HCT116 (cell line): ENCODE measurements around the gene PTPRR. TPM values are rescaled to one million over a fixed set of nuclear protein-coding genes. Genes with fewer than 3 reads are reported as not detected.

Source experiments
- ATAC-seq: fragments of 200-7000 bp; cut with Tn5 transposase; 2 replicates; pipeline ENCODE4 v1.9.1; 2020; ENCODE audit warnings: mild to moderate bottlenecking, moderate library complexity
- BruUV-seq: library from RNA; stranded (reverse); fragments of 400-500 nt; replicated peaks from 2 replicates; lab custom pipeline; 2021; lab: Mats Ljungman, UMichigan
- CTCF ChIA-PET: fragments of 300-600 bp; sonication (Branson Sonifier 250); formaldehyde crosslinking; loops from one replicate; lab custom pipeline; 2021; ENCODE audit warnings: antibody characterized with exemption; lab: Charles Lee
- POLR2A ChIA-PET: fragments of 300-600, 350-600 bp; sonication (Branson Sonifier 250); formaldehyde crosslinking; loops from one replicate; lab custom pipeline; 2021; ENCODE audit warnings: antibody characterized with exemption; lab: Charles Lee
- RAD21 ChIA-PET, 2 experiments: fragments of 300-600 bp; sonication (Branson Sonifier 250); formaldehyde crosslinking; loops; one replicate each; lab custom pipeline; 2023; ENCODE audit warnings: low total read pairs in 2 of 2; ENCODE audit not compliant: uncharacterized antibody in 2 of 2, unreplicated experiment in 2 of 2, low non-redundant PET in 1 of 2; lab: Charles Lee
- DNase-seq: peaks from one replicate; pipeline ENCODE4 v3.0.0-alpha.2; 2010; ENCODE audit warnings: low read depth, low spot score
- H2AFZ ChIP-seq: fragments of 200-600 bp; shearing (Covaris generic), sonication (generic); 2 replicates; pipeline ENCODE4 v1.6.1; 2017; ENCODE audit warnings: low read depth, mixed run types, mixed read lengths, antibody characterized with exemption, low read length; ENCODE audit not compliant: poor library complexity, severe bottlenecking
- H3K27ac ChIP-seq: 2 replicates; pipeline ENCODE4 v1.5.1; 2012; ENCODE audit warnings: low read depth, low read length
- H3K27me3 ChIP-seq: fragments of 200-600 bp; sonication (generic); 2 replicates; pipeline ENCODE4 v1.6.1; 2016; ENCODE audit warnings: mixed run types, low read length, mixed read lengths; ENCODE audit not compliant: insufficient read depth
- H3K36me3 ChIP-seq, 2 experiments: fragments of 200-500 bp in 1 of 2; fragments of 200-600 bp in 1 of 2; sonication (Bioruptor generic) in 1 of 2; sonication (generic) in 1 of 2; 2 replicates each; pipeline versions ENCODE4 v1.5.1 to v1.6.1; 2014 to 2016; ENCODE audit warnings: low read length in 2 of 2, inconsistent platforms in 1 of 2, mixed read lengths in 1 of 2, mixed run types in 1 of 2; ENCODE audit not compliant: insufficient read depth in 2 of 2, control insufficient read depth in 1 of 2
- H3K4me1 ChIP-seq, 2 experiments: fragments of 200-600 bp in 1 of 2; sonication (generic) in 1 of 2; 2 replicates each; pipeline versions ENCODE4 v1.5.1 to v1.6.1; 2012 to 2017; ENCODE audit warnings: low read length in 2 of 2, inconsistent platforms in 1 of 2, mild to moderate bottlenecking in 1 of 2, mixed read lengths in 1 of 2, mixed run types in 1 of 2, moderate library complexity in 1 of 2; ENCODE audit not compliant: insufficient read depth in 2 of 2, control insufficient read depth in 1 of 2
- H3K4me2 ChIP-seq: fragments of 200-600 bp; sonication (generic); 2 replicates; pipeline ENCODE4 v1.6.1; 2017; ENCODE audit warnings: mixed run types, low read length, mixed read lengths
- H3K4me3 ChIP-seq, 2 experiments: fragments of 200-600 bp in 1 of 2; sonication (generic) in 1 of 2; replicated peaks in 1 of 2; 2 replicates each; pipeline ENCODE4 v1.5.1; 2011 to 2016; ENCODE audit warnings: low read length in 2 of 2, control low read depth in 1 of 2, low read depth in 1 of 2, mild to moderate bottlenecking in 1 of 2, mixed read lengths in 1 of 2, mixed run types in 1 of 2
- H3K79me2 ChIP-seq: fragments of 200-600 bp; sonication (generic); 2 replicates; pipeline ENCODE4 v1.6.1; 2017; ENCODE audit warnings: mild to moderate bottlenecking, mixed run types, low read length, moderate library complexity, mixed read lengths; ENCODE audit not compliant: insufficient read depth
- H3K9ac ChIP-seq: fragments of 200-600 bp; sonication (generic); 2 replicates; pipeline ENCODE4 v1.6.1; 2016; ENCODE audit warnings: low read length, mixed read lengths
- H3K9me2 ChIP-seq: fragments of 200-600 bp; sonication (generic), shearing (Covaris generic); 2 replicates; pipeline ENCODE4 v1.6.1; 2017; ENCODE audit warnings: mixed run types, mild to moderate bottlenecking, moderate library complexity; ENCODE audit not compliant: insufficient read depth
- H3K9me3 ChIP-seq, 2 experiments: fragments of 200-500 bp in 1 of 2; fragments of 200-600 bp in 1 of 2; sonication (Bioruptor generic) in 1 of 2; sonication (generic) in 1 of 2; 2 replicates each; pipeline ENCODE4 v1.6.1; 2014 to 2017; ENCODE audit warnings: low read length in 2 of 2, mixed read lengths in 2 of 2, inconsistent platforms in 1 of 2, low read depth in 1 of 2, mild to moderate bottlenecking in 1 of 2, mixed run types in 1 of 2, moderate library complexity in 1 of 2; ENCODE audit not compliant: control insufficient read depth in 1 of 2, insufficient read depth in 1 of 2
- H4K20me1 ChIP-seq: fragments of 200-600 bp; sonication (generic), shearing (Covaris generic); 2 replicates; pipeline ENCODE4 v1.6.1; 2017; ENCODE audit warnings: mixed run types, mild to moderate bottlenecking, moderate library complexity; ENCODE audit not compliant: insufficient read depth
- EZH2 ChIP-seq: fragments of 200-600 bp; sonication (generic); IDR thresholded peaks from 2 replicates; pipeline ENCODE4 v1.6.1; 2017; ENCODE audit warnings: antibody characterized with exemption, mixed run types
- FOSL1 ChIP-seq: IDR thresholded peaks from 2 replicates; pipeline ENCODE4 v1.6.1; 2012; ENCODE audit warnings: low read depth
- POLR2AphosphoS5 ChIP-seq: IDR thresholded peaks from 2 replicates; pipeline ENCODE4 v1.6.1; 2011; ENCODE audit warnings: mild to moderate bottlenecking, low read depth, low read length, moderate library complexity
- SIN3A ChIP-seq: IDR thresholded peaks from 2 replicates; pipeline ENCODE4 v1.6.1; 2012; ENCODE audit warnings: low read depth
- YY1 ChIP-seq: IDR thresholded peaks from 2 replicates; pipeline ENCODE4 v1.6.1; 2011; ENCODE audit warnings: low read length, low read depth, moderate library complexity, mild to moderate bottlenecking; ENCODE audit not compliant: insufficient replicate concordance; ENCODE audit errors: extremely low read depth
- ZNF274 ChIP-seq: fragments of 200-500 bp; sonication (Bioruptor generic); IDR thresholded peaks from 2 replicates; pipeline ENCODE4 v1.6.1; 2014; ENCODE audit warnings: mild to moderate bottlenecking, low read depth, low read length, inconsistent platforms
- intact Hi-C: fragments of 100-400 bp; cut with micrococcal nuclease; formaldehyde crosslinking; loops from 2 replicates; pipeline ENCODE4 v1.10.0; 2022
- total RNA-seq: library from RNA; stranded (reverse); gene quantifications from one replicate; pipeline ENCODE4 v1.2.1, GENCODE V29; 2021; ENCODE audit not compliant: unreplicated experiment
- TF ChIP-seq, protein P1 (sequence below): IDR thresholded peaks from 2 replicates; pipeline ENCODE4 v1.6.1; 2012
- TF ChIP-seq, protein P2 (sequence below): IDR thresholded peaks from 2 replicates; pipeline ENCODE4 v1.6.1; 2011; ENCODE audit warnings: mild to moderate bottlenecking, low read length, moderate library complexity; ENCODE audit not compliant: insufficient replicate concordance; ENCODE audit errors: extremely low read depth

The PTPRR gene
- total RNA-seq, 1 experiment from 2014 or later = 0.27 TPM

DNA sequence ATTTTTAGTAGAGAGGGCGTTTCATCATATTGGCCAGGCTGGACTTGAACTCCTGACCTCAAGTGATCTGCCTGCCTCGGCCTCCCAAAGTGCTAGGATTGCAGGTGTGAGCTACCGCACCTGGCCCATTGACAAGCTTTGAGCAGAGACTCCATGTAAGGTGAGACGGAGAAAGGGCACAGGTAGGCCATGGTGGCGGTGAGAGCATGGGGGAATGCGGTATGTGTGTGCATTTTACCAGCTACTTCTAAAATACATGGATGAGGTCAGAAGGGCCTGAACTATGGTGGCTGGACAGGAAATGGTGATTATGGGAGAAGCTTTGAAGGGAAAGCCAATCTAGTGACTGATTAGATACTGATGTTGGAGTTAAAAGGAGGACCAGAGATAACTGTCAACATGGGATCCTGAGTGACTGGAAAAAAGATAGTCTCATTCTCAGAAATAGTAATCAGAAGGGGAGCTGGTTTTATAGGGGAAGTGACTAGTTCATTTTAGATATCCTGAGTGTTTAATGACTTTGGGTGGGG is 261.4 kb downstream of the PTPRR start:
- CTCF ChIA-PET = no interaction called here
- Histone ChIP-seq H4K20me1 (no peaks in the 10 kb centered on the region), H3K36me3 (no peaks in the 10 kb centered on the region), H3K9me2 (0 out of 2 replicates have a peak, but pooled peaks cover 4% of the 10 kb centered on the region), H3K79me2 (no peaks in the 10 kb centered on the region), H2AFZ (no peak overlapping the region), H3K9ac (no peak overlapping the region), H3K9me3 (no peaks in the 10 kb centered on the region), H3K4me3 (no peak overlapping the region), H3K4me1 (peaks cover 6 to 8% of the 10 kb centered on the region in 2 experiments; a peak in 3 of 4 replicates), H3K27ac (no peak overlapping the region), H3K27me3 (no peaks in the 10 kb centered on the region), H3K4me2 (no peak overlapping the region)
- POLR2A ChIA-PET = no interaction called here
- intact Hi-C loops = no loop called here
- ATAC-seq (no peak), DNase-seq (no peak)
- BruUV-seq = no TSS peak
- TF ChIP-seq ZNF274 (no peak), EZH2 (no peak), POLR2AphosphoS5 (no peak), SIN3A (no peak), YY1 (no peak), FOSL1 (no peak)
- TF ChIP-seq, protein P1, sequence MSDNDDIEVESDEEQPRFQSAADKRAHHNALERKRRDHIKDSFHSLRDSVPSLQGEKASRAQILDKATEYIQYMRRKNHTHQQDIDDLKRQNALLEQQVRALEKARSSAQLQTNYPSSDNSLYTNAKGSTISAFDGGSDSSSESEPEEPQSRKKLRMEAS = no peak
- TF ChIP-seq, protein P2, sequence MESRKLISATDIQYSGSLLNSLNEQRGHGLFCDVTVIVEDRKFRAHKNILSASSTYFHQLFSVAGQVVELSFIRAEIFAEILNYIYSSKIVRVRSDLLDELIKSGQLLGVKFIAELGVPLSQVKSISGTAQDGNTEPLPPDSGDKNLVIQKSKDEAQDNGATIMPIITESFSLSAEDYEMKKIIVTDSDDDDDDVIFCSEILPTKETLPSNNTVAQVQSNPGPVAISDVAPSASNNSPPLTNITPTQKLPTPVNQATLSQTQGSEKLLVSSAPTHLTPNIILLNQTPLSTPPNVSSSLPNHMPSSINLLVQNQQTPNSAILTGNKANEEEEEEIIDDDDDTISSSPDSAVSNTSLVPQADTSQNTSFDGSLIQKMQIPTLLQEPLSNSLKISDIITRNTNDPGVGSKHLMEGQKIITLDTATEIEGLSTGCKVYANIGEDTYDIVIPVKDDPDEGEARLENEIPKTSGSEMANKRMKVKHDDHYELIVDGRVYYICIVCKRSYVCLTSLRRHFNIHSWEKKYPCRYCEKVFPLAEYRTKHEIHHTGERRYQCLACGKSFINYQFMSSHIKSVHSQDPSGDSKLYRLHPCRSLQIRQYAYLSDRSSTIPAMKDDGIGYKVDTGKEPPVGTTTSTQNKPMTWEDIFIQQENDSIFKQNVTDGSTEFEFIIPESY = no peak
- RAD21 ChIA-PET = no interaction called here
